ENCODE results near the gene USP22.

Gene USP22

GRCh38 chr17:21021208-21021803 lies 21.5 kb downstream of the USP22 start:
- DNase-seq: no peak

GRCh38 chr17:21020622-21021021 lies 22.2 kb downstream of the USP22 start:
- no peak for DNase-seq

- peak in 19 of 51 donors; percentile 14 to 75 (median 50) for DNase-seq
Observed at GRCh38 chr17:21019976-21020586, 22.7 kb downstream of the USP22 start.

- DNase-seq: no peak
Observed at GRCh38 chr17:21018894-21019293, 23.9 kb downstream of the USP22 start.

GRCh38 chr17:21017861-21018260 lies 24.9 kb downstream of the USP22 start:
- DNase-seq: no peak

GRCh38 chr17:21017256-21017655 lies 25.6 kb downstream of the USP22 start:
- no peak for DNase-seq

GRCh38 chr17:21016826-21017225 lies 26.0 kb downstream of the USP22 start:
- no peak for DNase-seq

GRCh38 chr17:21015564-21015963 lies 27.2 kb downstream of the USP22 start:
- DNase-seq: no peak

GRCh38 chr17:21014498-21014897 lies 28.3 kb downstream of the USP22 start:
- DNase-seq: no peak

- no peak for DNase-seq
Observed at GRCh38 chr17:21013983-21014382, 28.8 kb downstream of the USP22 start.

GRCh38 chr17:21012736-21013135 lies 30.1 kb downstream of the USP22 start:
- no peak for DNase-seq

- DNase-seq: no peak
Observed at GRCh38 chr17:21010705-21011596, 31.9 kb downstream of the USP22 start.

GRCh38 chr17:21008992-21009671 lies 33.7 kb downstream of the USP22 start:
- DNase-seq: no peak

- DNase-seq: no peak
Observed at GRCh38 chr17:21008160-21008915, 34.5 kb downstream of the USP22 start.

- peak in 16 of 51 donors; percentile 12 to 71 (median 41) for DNase-seq
Observed at GRCh38 chr17:21007646-21008045, 35.2 kb downstream of the USP22 start.

GRCh38 chr17:21005803-21006202 lies 37.0 kb downstream of the USP22 start:
- no peak for DNase-seq

GRCh38 chr17:21005367-21005766 lies 37.4 kb downstream of the USP22 start:
- DNase-seq: no peak

GRCh38 chr17:21004016-21004930 lies 38.5 kb downstream of the USP22 start:
- DNase-seq: peak in 18 of 51 donors; percentile 21 to 60 (median 38)

- no peak for DNase-seq
Observed at GRCh38 chr17:21003007-21003621, 39.7 kb downstream of the USP22 start.

Measured in hypothalamus (tissue), 51 donors.